Activated naive CD4-positive, alpha-beta T cell treated with anti-CD3 and anti-CD28 coated beads, Interleukin-2, amount 10 ng/mL, durations not matched to agents 7 days and 5 days (primary cell): ENCODE results near the gene ADAMTS2.
"Not testable (repeated sequence)": the region's sequence is repeated elsewhere in the genome, so short reads cannot be mapped to it uniquely, and the experiment has no call there.

Experiments
- CTCF ChIA-PET: fragments of 350-600 bp; sonication (Branson Sonifier 250); formaldehyde crosslinking; loops from one replicate; lab custom pipeline; 2021; ENCODE audit warnings: antibody characterized with exemption; lab: Charles Lee
- DNase-seq: peaks from one replicate; pipeline ENCODE4 v3.0.0-alpha.2; 2020
- H3K27ac Mint-ChIP-seq: one replicate; pipeline ENCODE4 v1.8.0; 2021; ENCODE audit warnings: mild to moderate bottlenecking, moderate library complexity, mixed read lengths
- H3K27me3 Mint-ChIP-seq: one replicate; pipeline ENCODE4 v1.8.0; 2021; ENCODE audit warnings: mild to moderate bottlenecking, mixed read lengths
- H3K36me3 Mint-ChIP-seq: one replicate; pipeline ENCODE4 v1.8.0; 2021; ENCODE audit warnings: mixed read lengths
- H3K4me1 Mint-ChIP-seq: one replicate; pipeline ENCODE4 v1.8.0; 2021; ENCODE audit warnings: mixed read lengths
- H3K4me3 Mint-ChIP-seq: one replicate; pipeline ENCODE4 v1.8.0; 2021; ENCODE audit warnings: mild to moderate bottlenecking, moderate library complexity, mixed read lengths
- H3K9me3 Mint-ChIP-seq: one replicate; pipeline ENCODE4 v1.8.0; 2021; ENCODE audit warnings: mixed read lengths

ADAMTS2 gene

GRCh38 chr5:179111267-179112207 lies 233.7 kb downstream of the ADAMTS2 start:
- CTCF ChIA-PET: no interaction called here
- H3K9me3 Mint-ChIP-seq: peaks cover 44% of the 10 kb centered on the region
- no peak for DNase-seq
- no peak overlapping the region for H3K4me3 Mint-ChIP-seq
- H3K36me3 Mint-ChIP-seq: no peaks in the 10 kb centered on the region
- no peaks in the 10 kb centered on the region for H3K27me3 Mint-ChIP-seq
- H3K27ac Mint-ChIP-seq: no peak overlapping the region
- no peaks in the 10 kb centered on the region for H3K4me1 Mint-ChIP-seq

- no peak for DNase-seq
- Mint-ChIP-seq H3K9me3 (peaks cover 40% of the 10 kb centered on the region), H3K27me3 (no peaks in the 10 kb centered on the region), H3K4me1 (no peaks in the 10 kb centered on the region), H3K27ac (no peak overlapping the region), H3K4me3 (no peak overlapping the region), H3K36me3 (no peaks in the 10 kb centered on the region)
- CTCF ChIA-PET: no interaction called here
These were observed 234.7 kb downstream of the ADAMTS2 start for GRCh38 chr5:179110528-179110927.

- CTCF ChIA-PET, H3K4me1 Mint-ChIP-seq, H3K27me3 Mint-ChIP-seq, H3K27ac Mint-ChIP-seq, H3K36me3 Mint-ChIP-seq, H3K4me3 Mint-ChIP-seq, DNase-seq: not testable (repeated sequence)
- H3K9me3 Mint-ChIP-seq: peaks cover 27% of the 10 kb centered on the region
These were observed 244.0 kb downstream of the ADAMTS2 start for GRCh38 chr5:179101282-179101681.

- no peaks in the 10 kb centered on the region for H3K4me1 Mint-ChIP-seq
- H3K27me3 Mint-ChIP-seq: no peaks in the 10 kb centered on the region
- CTCF ChIA-PET: no interaction called here
- DNase-seq: no peak
- no peak overlapping the region for H3K4me3 Mint-ChIP-seq
- peaks cover 59% of the 10 kb centered on the region for H3K9me3 Mint-ChIP-seq
- H3K36me3 Mint-ChIP-seq: no peaks in the 10 kb centered on the region
- no peak overlapping the region for H3K27ac Mint-ChIP-seq
These were observed 255.8 kb downstream of the ADAMTS2 start for GRCh38 chr5:179089502-179089901.

GRCh38 chr5:179080724-179081123 lies 264.5 kb downstream of the ADAMTS2 start:
- Mint-ChIP-seq H3K27me3 (no peaks in the 10 kb centered on the region), H3K4me1 (no peaks in the 10 kb centered on the region), H3K4me3 (no peak overlapping the region), H3K9me3 (peaks cover 82% of the 10 kb centered on the region), H3K36me3 (peaks cover 49% of the 10 kb centered on the region), H3K27ac (no peak overlapping the region)
- DNase-seq: no peak
- CTCF ChIA-PET: no interaction called here

- CTCF ChIA-PET: no interaction called here
These were observed 265.9 kb downstream of the ADAMTS2 start for GRCh38 chr5:179079165-179079987.

GRCh38 chr5:179065703-179066102 lies 279.6 kb downstream of the ADAMTS2 start:
- no peak for DNase-seq
- Mint-ChIP-seq H3K4me3 (no peak overlapping the region), H3K9me3 (peaks cover 74% of the 10 kb centered on the region), H3K27me3 (no peaks in the 10 kb centered on the region), H3K36me3 (peaks cover 91% of the 10 kb centered on the region), H3K27ac (no peak overlapping the region), H3K4me1 (peaks cover 10% of the 10 kb centered on the region)
- CTCF ChIA-PET: no interaction called here

More at GRCh38 chr5:179079165-179079987, 265.9 kb downstream of the ADAMTS2 start:
- no peak for DNase-seq
- Mint-ChIP-seq H3K9me3 (peaks cover 80% of the 10 kb centered on the region), H3K4me1 (no peaks in the 10 kb centered on the region), H3K27me3 (no peaks in the 10 kb centered on the region), H3K36me3 (peaks cover 57% of the 10 kb centered on the region), H3K4me3 (no peak overlapping the region), H3K27ac (no peak overlapping the region)

GRCh38 chr5:179061025-179061424 lies 284.2 kb downstream of the ADAMTS2 start:
- CTCF ChIA-PET: interaction anchor here (0.9 kb wide), 1 partner anchor 331 kb away, joined by 3 read pairs; the partner anchor contains the start of gene ZNF354A
- peaks cover 63% of the 10 kb centered on the region for H3K36me3 Mint-ChIP-seq
- DNase-seq: no peak
- peak overlapping the region; percentile 92 for H3K4me3 Mint-ChIP-seq
- peaks cover 3% of the 10 kb centered on the region for H3K27me3 Mint-ChIP-seq
- peaks cover 46% of the 10 kb centered on the region for H3K9me3 Mint-ChIP-seq
- peaks cover 20% of the 10 kb centered on the region for H3K4me1 Mint-ChIP-seq
- peak overlapping the region; percentile 86 for H3K27ac Mint-ChIP-seq
